MCF 10A (cell line): Measurements from ENCODE around the gene TMEM255A. TPM values are rescaled to one million over a fixed set of nuclear protein-coding genes. Genes with fewer than 3 reads are reported as not detected.

Experiments
- BruUV-seq: library from RNA; stranded (reverse); fragments of 400-500 nt; replicated peaks from 2 replicates; lab custom pipeline; 2021; lab: Mats Ljungman, UMichigan
- CTCF ChIA-PET: fragments of 300-600 bp; sonication (Branson Sonifier 250); formaldehyde crosslinking; extraction: SDS; loops from one replicate; lab custom pipeline; 2021; ENCODE audit warnings: antibody characterized with exemption, inconsistent platforms; lab: Yijun Ruan, JAX
- POLR2A ChIA-PET: fragments of 300-600, 350-650 bp; sonication (Branson Sonifier 250); formaldehyde crosslinking; extraction: SDS; loops from one replicate; lab custom pipeline; 2020; ENCODE audit warnings: antibody characterized with exemption, inconsistent platforms; lab: Yijun Ruan, JAX
- DNase-seq: peaks from one replicate; pipeline ENCODE4 v3.0.0-alpha.2; 2018; ENCODE audit not compliant: unreplicated experiment
- H3K27ac Mint-ChIP-seq: one replicate; pipeline ENCODE4 v1.8.0; 2022; ENCODE audit warnings: mild to moderate bottlenecking, low read depth, mixed read lengths; ENCODE audit not compliant: unreplicated experiment
- H3K27me3 Mint-ChIP-seq: one replicate; pipeline ENCODE4 v1.8.0; 2022; ENCODE audit warnings: mixed read lengths; ENCODE audit not compliant: insufficient read depth, unreplicated experiment
- H3K36me3 Mint-ChIP-seq: one replicate; pipeline ENCODE4 v1.8.0; 2022; ENCODE audit warnings: mild to moderate bottlenecking, moderate library complexity, mixed read lengths; ENCODE audit not compliant: insufficient read depth, unreplicated experiment
- H3K4me1 Mint-ChIP-seq: one replicate; pipeline ENCODE4 v1.8.0; 2022; ENCODE audit warnings: mixed read lengths; ENCODE audit not compliant: insufficient read depth, unreplicated experiment
- H3K4me3 Mint-ChIP-seq: one replicate; pipeline ENCODE4 v1.8.0; 2022; ENCODE audit warnings: mild to moderate bottlenecking, moderate library complexity, mixed read lengths; ENCODE audit not compliant: unreplicated experiment
- H3K9me3 Mint-ChIP-seq: one replicate; pipeline ENCODE4 v1.8.0; 2022; ENCODE audit warnings: mixed read lengths; ENCODE audit not compliant: unreplicated experiment
- CTCF ChIP-seq: fragments of 200-600 bp; IDR thresholded peaks from one replicate; pipeline ENCODE4 v1.8.0; 2022; ENCODE audit warnings: antibody characterized with exemption, mild to moderate bottlenecking; ENCODE audit not compliant: unreplicated experiment
- intact Hi-C: fragments of 100-400 bp; cut with micrococcal nuclease; formaldehyde crosslinking; loops from 2 replicates; pipeline ENCODE4 v1.14.1; 2022
- total RNA-seq: library from RNA; stranded (reverse); gene quantifications from 2 replicates; pipeline ENCODE4 v1.2.3, GENCODE V29; 2022

Gene TMEM255A
- total RNA-seq, 1 experiment from 2014 or later, result not detected

DNA sequence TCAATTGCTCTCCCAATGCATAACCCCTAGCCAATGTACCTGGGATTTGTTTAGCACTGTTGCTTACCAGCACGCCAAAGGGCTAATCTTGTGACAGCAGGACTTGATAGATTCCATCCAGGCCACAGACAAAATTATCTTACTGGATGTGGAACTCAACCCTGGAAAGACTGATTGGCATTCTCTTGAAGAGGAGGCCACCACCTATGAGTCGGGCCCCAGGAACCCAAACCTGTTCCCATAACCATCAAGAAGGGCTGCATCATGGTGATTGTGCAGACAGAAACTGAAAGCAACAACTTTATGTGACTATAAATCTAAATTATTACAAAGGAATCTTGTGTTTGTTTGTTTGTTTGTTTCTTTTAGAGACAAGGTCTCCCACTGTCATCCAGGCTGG is 19.9 kb upstream of the TMEM255A start:
- Mint-ChIP-seq H3K4me1 (no peaks in the 10 kb centered on the region), H3K4me3 (no peak overlapping the region), H3K36me3 (no peaks in the 10 kb centered on the region), H3K27me3 (peaks cover 22% of the 10 kb centered on the region), H3K9me3 (no peaks in the 10 kb centered on the region), H3K27ac (no peak overlapping the region)
- ChIA-PET POLR2A (no interaction called here), CTCF (no interaction called here)
- intact Hi-C loops, result no loop called here
- TF ChIP-seq CTCF, result no peak
- no TSS peak for BruUV-seq
- no peak for DNase-seq

- CTCF ChIA-PET, result no interaction called here
- DNase-seq, result no peak
- Mint-ChIP-seq H3K4me3 (no peak overlapping the region), H3K36me3 (no peaks in the 10 kb centered on the region), H3K27ac (no peak overlapping the region), H3K4me1 (no peaks in the 10 kb centered on the region), H3K27me3 (peaks cover 60% of the 10 kb centered on the region), H3K9me3 (no peaks in the 10 kb centered on the region)
- no TSS peak for BruUV-seq
- POLR2A ChIA-PET, result no interaction called here
- intact Hi-C loops, result no loop called here
- TF ChIP-seq CTCF, result no peak
Measured at GRCh38 chrX:120321520-120322281, 10.4 kb upstream of the TMEM255A start.

DNA sequence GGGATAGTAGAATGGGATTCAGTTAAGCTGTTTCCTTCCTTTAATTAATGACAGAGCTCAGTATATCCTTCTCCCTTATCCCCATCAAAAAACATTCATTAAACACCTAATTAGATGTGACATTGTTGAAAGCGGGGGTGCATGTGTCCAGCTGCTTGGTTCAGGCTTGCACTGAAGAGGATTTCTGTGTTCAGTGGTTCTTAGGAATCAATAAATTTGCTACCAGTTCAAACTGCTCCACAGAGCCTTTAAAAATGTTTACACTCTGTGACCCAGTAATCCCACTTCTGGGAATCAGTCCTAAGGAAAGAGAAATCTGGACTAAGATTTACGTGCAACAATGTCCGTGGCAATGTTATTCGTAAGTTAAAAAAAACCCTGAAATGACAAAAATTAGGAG is 7.2 kb upstream of the TMEM255A start:
- Mint-ChIP-seq H3K36me3 (no peaks in the 10 kb centered on the region), H3K27me3 (peaks cover 64% of the 10 kb centered on the region), H3K9me3 (no peaks in the 10 kb centered on the region), H3K27ac (no peak overlapping the region), H3K4me1 (no peaks in the 10 kb centered on the region), H3K4me3 (no peak overlapping the region)
- BruUV-seq, result no TSS peak
- intact Hi-C loops, result loop anchor here (10.0 kb wide), 1 partner anchor 136 kb away; no protein-coding TSS in a partner anchor
- POLR2A ChIA-PET, result interaction anchor here (0.7 kb wide), 1 partner anchor 9 kb away, joined by 3 read pairs; no protein-coding TSS in a partner anchor
- CTCF ChIA-PET, result interaction anchor here (0.8 to 1.2 kb wide), 5 partner anchors 15 to 126 kb away, joined by 3 to 4 read pairs (median 3); no protein-coding TSS in a partner anchor
- no peak for DNase-seq
- TF ChIP-seq CTCF, result no peak

DNA sequence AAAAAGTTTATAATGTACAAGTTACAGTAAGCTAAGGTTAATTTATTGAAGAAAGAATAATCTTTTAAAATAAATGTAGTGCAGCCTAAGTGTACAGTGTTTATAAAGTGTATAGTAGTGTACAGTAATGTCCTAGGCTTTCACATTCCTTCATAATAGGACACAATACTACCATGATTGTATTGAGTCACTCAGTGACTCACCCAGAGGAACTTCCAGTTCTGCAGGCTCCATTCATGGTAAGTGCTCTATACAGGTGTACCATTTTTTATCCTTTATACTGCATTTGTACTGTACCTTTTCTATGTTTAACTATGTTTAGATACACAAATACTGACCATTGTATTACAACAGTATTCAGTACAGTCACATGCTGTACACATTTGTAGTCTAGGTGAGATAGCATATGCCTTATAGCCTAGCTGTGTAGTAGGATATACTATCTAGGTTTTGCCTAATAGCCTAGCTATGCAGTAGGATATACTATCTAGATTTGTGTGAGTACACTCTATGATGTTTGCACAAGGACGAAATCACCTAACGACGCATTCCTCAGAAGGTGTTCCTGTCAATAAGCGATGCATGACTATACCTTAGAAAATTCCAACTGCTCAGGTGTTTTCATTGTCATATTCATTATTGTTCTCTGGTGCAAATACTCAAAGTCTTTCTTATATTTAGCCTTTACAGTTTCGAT is 5.5 kb upstream of the TMEM255A start:
- TF ChIP-seq CTCF, result no peak
- peak; percentile 59 for DNase-seq
- POLR2A ChIA-PET, result interaction anchor here (0.6 to 0.9 kb wide), 2 partner anchors 19 to 67 kb away, joined by 3 read pairs; no protein-coding TSS in a partner anchor
- H3K27ac Mint-ChIP-seq, result no peak overlapping the region
- no peak overlapping the region for H3K4me3 Mint-ChIP-seq
- H3K36me3 Mint-ChIP-seq, result no peaks in the 10 kb centered on the region
- no peaks in the 10 kb centered on the region for H3K4me1 Mint-ChIP-seq
- intact Hi-C loops, result loop anchor here (10.0 kb wide), 1 partner anchor 138 kb away; no protein-coding TSS in a partner anchor
- no TSS peak for BruUV-seq
- peaks cover 67% of the 10 kb centered on the region for H3K27me3 Mint-ChIP-seq
- no peaks in the 10 kb centered on the region for H3K9me3 Mint-ChIP-seq
- CTCF ChIA-PET, result interaction anchor here (0.9 to 1.1 kb wide), 2 partner anchors 16 to 104 kb away, joined by 4 to 5 read pairs; no protein-coding TSS in a partner anchor
